HepG2 (cell line): ENCODE data around the gene CNNM3. TPM values are rescaled to one million over a fixed set of nuclear protein-coding genes. Genes with fewer than 3 reads are reported as not detected.

Experiments
- AGO2 ChIP-seq: fragments of 200-400 bp; formaldehyde crosslinking; optimal IDR thresholded peaks from 2 replicates; pipeline ENCODE3; 2017; ENCODE audit warnings: mild to moderate bottlenecking, low read depth, low read length, moderate library complexity
- ARHGAP35 ChIP-seq: sonication (generic); formaldehyde crosslinking; IDR thresholded peaks from 2 replicates; pipeline ENCODE4 v1.9.0; 2022; ENCODE audit warnings: mild to moderate bottlenecking, inconsistent platforms, moderate library complexity, missing genetic modification reagents, borderline replicate concordance
- ARID4A ChIP-seq: sonication (generic); formaldehyde crosslinking; IDR thresholded peaks from 2 replicates; pipeline ENCODE4 v1.5.0; 2020; ENCODE audit warnings: mild to moderate bottlenecking, missing genetic modification reagents, borderline replicate concordance
- HDAC6 ChIP-seq: fragments of 200-600 bp; sonication (generic); IDR thresholded peaks from 2 replicates; pipeline ENCODE4 v1.7.0; 2017; ENCODE audit warnings: mild to moderate bottlenecking, antibody characterized with exemption, low read length, low read depth
- KAT7 ChIP-seq: IDR thresholded peaks from 2 replicates; pipeline ENCODE4 v1.6.1; 2018; ENCODE audit warnings: borderline replicate concordance, missing compliant biosample characterization
- NFAT5 ChIP-seq: sonication (generic); formaldehyde crosslinking; IDR thresholded peaks from 2 replicates; pipeline ENCODE4 v1.4.0; 2020; ENCODE audit warnings: missing genetic modification reagents
- POLR2AphosphoS5 ChIP-seq: IDR thresholded peaks from 2 replicates; pipeline ENCODE4 v1.6.1; 2012; ENCODE audit warnings: low read depth, low read length
- PREB ChIP-seq: sonication (generic); formaldehyde crosslinking; IDR thresholded peaks from 2 replicates; pipeline ENCODE4 v1.4.0; 2020; ENCODE audit warnings: missing genetic modification reagents
- SRSF4 ChIP-seq: fragments of 200-400 bp; formaldehyde crosslinking; IDR thresholded peaks from one replicate; pipeline ENCODE4 v1.6.1; 2018; ENCODE audit warnings: mild to moderate bottlenecking, low read depth, low read length, moderate library complexity; ENCODE audit not compliant: poor library complexity, severe bottlenecking
- TRIM22 ChIP-seq: fragments of 450-650 bp; IDR thresholded peaks from 2 replicates; pipeline ENCODE4 v1.6.1; 2017
- ZFAT ChIP-seq: sonication (generic); formaldehyde crosslinking; conservative IDR thresholded peaks from 2 replicates; pipeline ENCODE4 v1.8.1; 2023; ENCODE audit warnings: missing genetic modification reagents, inconsistent platforms
- ZNF652 ChIP-seq: IDR thresholded peaks from 2 replicates; pipeline ENCODE4 v1.6.1; 2016; ENCODE audit warnings: low read depth, borderline replicate concordance
- ZNF691 ChIP-seq: sonication (generic); formaldehyde crosslinking; IDR thresholded peaks from 2 replicates; pipeline ENCODE4 v1.4.0; 2020; ENCODE audit warnings: missing genetic modification reagents, low read depth, mild to moderate bottlenecking, borderline replicate concordance
- ZNF816 ChIP-seq: sonication (generic); formaldehyde crosslinking; IDR thresholded peaks from 2 replicates; pipeline ENCODE4 v1.8.0; 2022; ENCODE audit warnings: missing genetic modification reagents, mild to moderate bottlenecking, borderline replicate concordance
- polyA plus RNA-seq, 8 experiments: library from polyadenylated mRNA; depleted of rRNA in 3 of 8; stranded (reverse) in 7 of 8; unstranded in 1 of 8; fragments of >200 nt; fragmentation: Illumina TruSeq in 4 of 8; extraction: Trizol in 4 of 8; gene quantifications; 2 replicates each; pipeline versions ENCODE4 v1.2.1 to v1.2.3, GENCODE V29; 2011 to 2016; ENCODE audit warnings: low read depth in 4 of 8, missing spikeins in 1 of 8, mixed read lengths in 1 of 8; ENCODE audit not compliant: insufficient read depth in 1 of 8
- total RNA-seq, 5 experiments: library from RNA; depleted of rRNA; stranded (reverse); fragments of >200 nt; fragmentation: Illumina TruSeq; extraction: Trizol; gene quantifications; 2 replicates each; pipeline ENCODE4 v1.2.3, GENCODE V29; 2016; ENCODE audit warnings: low read depth in 1 of 5

CNNM3 gene
- total and polyA plus RNA-seq, 2 of the 13 experiments (the other 11 are each of a cell fraction or from before 2014, with no cell fraction given): 21.2 to 27.9 TPM

- peak; percentile 81; the same call in 1 of the 2 replicates for TF ChIP-seq ARID4A (CRISPR knock-in tag)
- TF ChIP-seq TRIM22: no peak
- TF ChIP-seq KAT7: 0 out of 2 replicates have a peak, but pooled peaks have one; percentile 48
- no peak for TF ChIP-seq POLR2AphosphoS5
- TF ChIP-seq NFAT5 (CRISPR knock-in tag): peak; percentile 52; the same call in 1 of the 2 replicates
- TF ChIP-seq ZFAT (CRISPR knock-in tag): no peak
- TF ChIP-seq AGO2: peak; percentile 60
- TF ChIP-seq HDAC6: no peak
- no peak for TF ChIP-seq ZNF652 (CRISPR knock-in tag)
- TF ChIP-seq ZNF816: peak; percentile 88; the same call in 1 of the 2 replicates
- no peak for TF ChIP-seq PREB (CRISPR knock-in tag)
- TF ChIP-seq SRSF4: no peak
- TF ChIP-seq ZNF691: no peak
- no peak; the same call in 1 of the 2 replicates for TF ChIP-seq ARHGAP35 (CRISPR knock-in tag)
These were observed 542 bp upstream of the CNNM3 start (continued) for GRCh38 chr2:96815326-96816126.
